GM04503 (cell line): Measurements from ENCODE around the gene SLC39A11.
A peak's percentile ranks its signal among the peaks of the same experiment; 100 is the strongest.
"Not testable (repeated sequence)": the region's sequence is repeated elsewhere in the genome, so short reads cannot be mapped to it uniquely, and the experiment has no call there.

Experiments used
- DNase-seq: peaks from one replicate; pipeline ENCODE4 v3.0.0-alpha.2; 2012; ENCODE audit warnings: low read depth

The SLC39A11 gene

DNA sequence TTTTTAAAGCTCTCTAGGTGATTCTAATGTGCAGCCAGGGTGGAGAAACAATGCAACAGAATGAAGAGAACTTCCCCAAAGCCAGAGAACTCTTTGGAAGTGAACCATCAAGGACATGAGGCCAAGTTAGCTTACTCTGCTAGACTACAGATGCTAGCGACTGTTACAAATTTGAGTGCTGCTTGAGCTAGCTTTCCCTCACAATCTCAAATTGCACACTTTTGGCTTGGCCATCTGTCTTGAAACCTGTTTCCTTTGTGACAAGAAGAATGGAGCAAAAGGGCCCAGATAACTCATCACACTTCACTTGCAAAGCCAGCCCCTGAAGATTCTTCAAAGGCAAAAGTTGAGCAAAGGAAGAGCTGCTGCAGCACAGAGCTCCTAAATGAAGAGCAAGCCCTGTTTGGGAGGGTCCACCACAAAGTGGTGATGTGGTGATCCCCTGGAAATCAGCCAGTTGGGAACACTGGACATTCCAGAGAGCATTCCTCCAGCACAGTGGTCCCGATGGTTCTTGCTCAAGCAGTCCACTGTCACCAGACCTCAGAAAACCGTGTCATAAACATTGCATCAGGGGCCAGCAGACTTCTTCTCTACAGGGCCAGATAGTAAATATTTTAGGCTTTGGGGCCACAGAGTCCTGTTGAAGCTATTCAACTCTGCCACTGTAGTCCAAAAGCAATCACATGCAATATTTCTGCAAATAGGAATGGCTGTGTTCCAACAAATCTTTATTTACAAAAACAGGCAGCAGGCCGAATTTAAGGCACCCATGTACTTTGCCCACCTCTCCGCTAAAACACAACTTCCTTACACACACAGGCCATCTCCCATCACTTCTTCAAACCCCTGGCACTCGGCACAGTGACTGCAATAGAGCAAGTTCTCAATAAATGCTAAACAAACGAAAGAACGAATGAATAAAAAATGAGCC, 21.2 kb downstream of the SLC39A11 start:
- peak; percentile 18 for DNase-seq

DNA sequence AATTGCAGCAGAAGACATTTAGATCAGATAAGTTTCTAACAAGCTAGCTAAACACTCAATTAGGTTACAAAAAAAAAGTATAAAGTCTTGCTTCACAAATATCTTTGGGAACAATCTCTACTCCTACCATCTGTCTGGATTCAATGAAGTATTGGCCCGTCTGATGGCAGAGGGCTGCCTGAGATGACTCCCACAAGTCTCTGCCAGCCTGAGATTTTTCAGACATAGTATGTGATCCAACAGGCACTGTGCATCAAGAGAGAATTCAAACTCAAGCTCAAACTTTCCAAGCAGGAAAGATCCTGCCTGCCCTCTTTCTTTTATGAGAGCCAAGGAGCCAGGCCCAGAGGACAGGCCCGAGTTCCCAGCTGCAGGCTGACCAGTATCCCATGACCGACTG, 22.6 kb downstream of the SLC39A11 start:
- DNase-seq, result no peak

- DNase-seq, result no peak
Measured at GRCh38 chr17:73069164-73069770, 23.2 kb downstream of the SLC39A11 start.

DNA sequence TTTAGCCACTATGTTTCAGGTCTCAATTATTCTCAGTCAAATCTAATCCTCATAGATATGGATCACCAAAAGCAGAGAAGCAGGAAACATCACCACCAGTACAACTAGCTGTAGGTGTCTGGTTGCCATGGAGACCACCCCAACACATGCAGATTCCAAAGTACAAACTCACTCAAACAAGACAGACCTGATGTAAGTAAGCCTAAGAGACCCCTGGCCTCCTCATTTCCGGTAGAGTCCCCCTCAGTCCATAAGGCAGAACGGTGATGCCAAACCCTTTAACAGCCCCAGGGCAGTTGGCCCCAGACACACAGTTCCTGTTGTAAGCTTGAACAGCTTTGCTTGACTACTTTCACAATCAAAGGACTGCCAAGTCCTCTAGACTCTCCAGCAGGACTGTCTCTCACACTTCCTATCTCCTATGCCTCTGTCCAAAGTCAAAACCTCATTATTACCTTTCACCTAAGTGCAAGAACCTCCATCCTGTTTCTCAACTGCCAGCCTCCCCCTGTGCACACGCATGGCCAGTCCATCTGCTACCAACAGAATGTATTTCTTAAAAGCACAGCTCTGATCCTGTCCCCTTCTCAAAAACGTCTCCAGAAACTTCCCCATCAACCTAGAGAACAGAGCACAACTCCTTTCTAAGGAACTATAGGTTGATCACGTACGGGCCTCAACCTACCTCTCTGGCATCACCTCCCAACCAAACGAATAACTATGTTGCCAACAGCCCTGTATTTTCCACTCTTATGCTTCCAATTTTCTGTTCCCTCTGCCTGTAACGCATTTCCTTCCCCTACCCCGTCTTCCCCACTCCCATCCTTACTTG, 23.9 kb downstream of the SLC39A11 start:
- DNase-seq, result peak; percentile 13

DNA sequence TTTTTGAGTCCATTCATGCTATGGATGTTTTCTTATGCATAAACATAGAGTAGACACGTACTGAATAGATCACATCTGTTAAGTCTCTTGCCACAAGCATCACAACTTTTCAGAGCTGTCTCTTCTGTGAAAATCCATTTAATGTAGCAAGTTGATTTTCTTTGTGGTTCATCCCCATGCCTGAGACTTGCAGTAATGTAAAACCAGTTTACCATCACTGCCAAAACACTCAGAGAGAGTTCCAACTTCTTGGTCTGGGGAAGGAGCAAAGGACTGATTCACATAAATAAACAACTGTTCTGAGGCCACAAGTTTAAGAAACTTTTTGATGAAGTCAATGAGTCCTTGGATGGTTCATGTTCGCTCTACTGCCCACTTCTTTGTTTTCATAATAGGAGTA, 24.8 kb downstream of the SLC39A11 start:
- peak; percentile 69 for DNase-seq

- DNase-seq, result no peak
Measured at GRCh38 chr17:73067075-73067474, 25.4 kb downstream of the SLC39A11 start.

DNA sequence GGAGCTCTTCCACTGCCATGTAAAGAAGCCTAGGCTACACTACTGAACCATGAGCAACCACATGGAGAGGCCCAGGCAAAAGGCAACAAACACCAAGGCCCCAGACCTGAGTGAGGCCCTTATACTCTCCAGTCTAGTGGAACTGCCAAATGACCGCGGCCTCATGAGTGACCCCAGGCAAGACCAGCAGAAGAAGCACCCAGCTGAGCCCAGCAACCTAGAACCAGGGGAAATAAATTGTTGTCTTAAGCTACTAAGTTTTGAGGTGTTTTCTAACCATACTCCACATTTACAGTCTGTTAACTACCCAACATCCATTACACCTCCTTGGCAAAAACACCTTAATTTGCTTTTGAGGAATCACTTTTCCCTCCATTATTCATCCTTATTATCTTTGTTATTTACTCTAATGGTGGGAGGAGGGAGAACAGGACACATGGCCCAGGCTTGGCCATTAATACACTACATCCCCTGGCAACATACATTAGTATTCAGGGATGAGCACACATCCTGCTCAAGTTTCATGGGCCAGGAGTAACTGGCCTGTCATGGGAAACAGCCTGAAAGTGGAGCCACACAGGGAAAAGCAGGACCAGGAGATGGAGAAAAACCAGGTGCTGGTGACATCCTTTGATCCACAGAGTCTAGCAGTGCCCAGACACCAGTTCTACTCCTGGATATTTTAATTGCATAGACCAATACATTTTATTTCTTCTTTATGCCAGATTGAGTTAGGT, 26.2 kb downstream of the SLC39A11 start:
- DNase-seq, result no peak

- DNase-seq, result no peak
Measured at GRCh38 chr17:73065376-73065775, 27.1 kb downstream of the SLC39A11 start.

GRCh38 chr17:73064084-73064938, 28.2 kb downstream of the SLC39A11 start:
- no peak for DNase-seq

GRCh38 chr17:73062726-73063125, 29.8 kb downstream of the SLC39A11 start:
- no peak for DNase-seq

DNA sequence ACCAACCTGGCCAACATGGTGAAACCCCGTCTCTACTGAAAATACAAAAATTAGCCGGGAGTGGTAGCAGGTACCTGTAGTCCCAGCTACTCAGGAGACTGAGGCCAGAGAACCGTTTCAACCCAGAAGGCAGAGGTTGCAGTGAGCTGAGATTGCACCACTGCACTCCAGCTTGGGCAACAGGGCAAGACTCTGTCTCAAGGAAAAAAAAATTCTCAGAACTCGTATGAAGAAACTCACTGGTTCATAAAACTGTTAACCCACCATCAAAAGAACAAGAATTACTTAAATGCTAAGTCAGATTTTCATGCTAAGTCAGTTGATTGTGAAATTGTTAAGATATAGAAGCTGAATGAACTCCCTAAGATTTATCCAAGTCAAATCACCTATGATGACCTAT, 31.3 kb downstream of the SLC39A11 start:
- no peak for DNase-seq

GRCh38 chr17:73060721-73061120, 31.8 kb downstream of the SLC39A11 start:
- no peak for DNase-seq

GRCh38 chr17:73059713-73060112, 32.8 kb downstream of the SLC39A11 start:
- DNase-seq, result not testable (repeated sequence)

- DNase-seq, result no peak
Measured at GRCh38 chr17:73058022-73058421, 34.5 kb downstream of the SLC39A11 start.

- DNase-seq, result no peak
Measured at GRCh38 chr17:73057196-73057595, 35.3 kb downstream of the SLC39A11 start.

- no peak for DNase-seq
Measured at GRCh38 chr17:73052923-73053322, 39.6 kb downstream of the SLC39A11 start.

DNA sequence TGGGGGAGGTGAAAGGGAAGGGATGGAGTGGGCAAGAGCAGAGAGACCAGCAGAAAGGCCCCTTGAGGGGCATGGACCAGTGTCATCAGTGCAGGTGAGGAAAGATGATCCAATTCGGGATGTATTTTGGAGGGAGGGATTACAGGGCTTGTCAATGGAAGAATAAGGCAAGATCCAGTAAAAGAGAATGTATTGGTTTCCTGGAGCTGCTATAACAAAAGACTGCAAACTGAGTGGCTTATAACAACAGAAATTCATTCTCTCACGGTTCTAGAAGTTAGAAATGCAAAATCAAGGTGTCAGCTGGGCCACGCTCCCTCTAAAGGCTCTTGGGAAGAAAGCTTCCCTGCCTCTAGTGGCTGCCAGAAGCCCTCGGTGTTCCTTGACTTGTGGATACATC, 41.7 kb downstream of the SLC39A11 start:
- DNase-seq, result no peak

DNA sequence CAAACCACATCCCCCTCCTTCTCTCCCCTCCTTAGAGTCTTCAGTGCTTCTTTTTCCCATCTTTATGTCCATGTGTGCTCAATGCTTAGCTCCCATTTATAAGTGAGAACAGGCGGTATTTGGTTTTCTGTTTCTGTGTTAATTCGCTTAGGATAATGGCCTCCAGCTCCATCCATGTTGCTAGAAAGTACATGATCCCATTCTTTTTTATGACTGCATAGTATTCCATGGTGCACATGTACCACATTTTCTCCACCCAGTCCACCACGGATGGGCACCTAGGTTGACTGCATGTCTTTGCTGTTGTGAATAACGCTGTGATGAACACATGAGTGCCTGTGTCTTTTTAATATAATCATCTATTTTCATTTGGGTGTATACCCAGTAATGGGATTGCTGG, 44.3 kb downstream of the SLC39A11 start:
- no peak for DNase-seq

GRCh38 chr17:73045724-73046123, 46.8 kb downstream of the SLC39A11 start:
- DNase-seq, result no peak

- peak; percentile 49 for DNase-seq
Measured at GRCh38 chr17:73043686-73044581, 48.6 kb downstream of the SLC39A11 start.
